ENCODE results near the gene FNBP1L. TPM values are rescaled to one million over a fixed set of nuclear protein-coding genes. Genes with fewer than 3 reads are reported as not detected.
"Not testable (repeated sequence)": the region's sequence is repeated elsewhere in the genome, so short reads cannot be mapped to it uniquely, and the experiment has no call there.

FNBP1L gene
- total and polyA plus RNA-seq, 2 experiments from 2014 or later: 56.3 to 132 TPM

- no peak overlapping the region for H3K4me3 Mint-ChIP-seq
- Histone ChIP-seq H2AFZ (no peak overlapping the region), H3K36me3 (ENCODE audit: insufficient read depth) (no peaks in the 10 kb centered on the region), H3K4me2 (no peak overlapping the region), H3K9me2 (ENCODE audit: insufficient read depth) (no peaks in the 10 kb centered on the region), H4K20me1 (replicated peaks; ENCODE audit: insufficient read depth) (peaks cover 44% of the 10 kb centered on the region), H3K4me3 (no peak overlapping the region), H3K4me1 (ENCODE audit: insufficient read depth) (peaks cover 30% of the 10 kb centered on the region), H3K79me2 (replicated peaks; ENCODE audit: insufficient read depth) (peaks cover 100% of the 10 kb centered on the region), H3F3A (replicated peaks; ENCODE audit: low read depth) (0 out of 2 replicates have a peak, but pooled peaks cover 4% of the 10 kb centered on the region), H3K27me3 (ENCODE audit: insufficient read depth) (no peaks in the 10 kb centered on the region), H3K27ac (ENCODE audit: low read depth) (no peak overlapping the region)
- H3K4me1 Mint-ChIP-seq: peaks cover 20% of the 10 kb centered on the region
- H3K36me3 Mint-ChIP-seq (ENCODE audit: low read depth): peaks cover 27% of the 10 kb centered on the region
- peaks cover 6% of the 10 kb centered on the region for H3K27me3 Mint-ChIP-seq (ENCODE audit: insufficient read depth, low read depth, poor library complexity)
- no peak overlapping the region for H3K27ac Mint-ChIP-seq
- no peak for DNase-seq (ENCODE audit: low spot score)
- peaks cover 17% of the 10 kb centered on the region for H3K9me3 Mint-ChIP-seq
- no peak for TF ChIP-seq EZH2 (IDR thresholded peaks at IDR 0.05; ENCODE audit: low read depth, unreplicated experiment)
- TF ChIP-seq CTCF (conservative IDR thresholded peaks at IDR 0.05; ENCODE audit: low read depth in 2 of 2): no peak
- no peak for TF ChIP-seq POLR2AphosphoS5 (IDR thresholded peaks at IDR 0.05; ENCODE audit: low read depth)
- no peak for TF ChIP-seq NANOG (IDR thresholded peaks at IDR 0.05; ENCODE audit: borderline replicate concordance)
- no peak for TF ChIP-seq EZH2phosphoT487 (IDR thresholded peaks at IDR 0.05; ENCODE audit: unreplicated experiment)
- no peak for TF ChIP-seq REST (IDR thresholded peaks at IDR 0.05; ENCODE audit: unreplicated experiment)
- TF ChIP-seq JUNB (IDR thresholded peaks at IDR 0.05; ENCODE audit: unreplicated experiment): no peak
- no peak for TF ChIP-seq ZNF462 (CRISPR knock-in tag; IDR thresholded peaks at IDR 0.05)
- no peak for TF ChIP-seq ZNF331 (CRISPR knock-in tag; IDR thresholded peaks at IDR 0.05; ENCODE audit: low read depth)
- ATAC-seq: no peak
These were observed 27.8 kb downstream of the FNBP1L start for GRCh38 chr1:93475681-93476080.

- peaks cover 17% of the 10 kb centered on the region for H3K9me3 Mint-ChIP-seq
- peaks cover 27% of the 10 kb centered on the region for H3K36me3 Mint-ChIP-seq (ENCODE audit: low read depth)
- not testable (repeated sequence) for ATAC-seq; H3K27ac Mint-ChIP-seq; H3K4me2 ChIP-seq; H3K27me3 ChIP-seq (ENCODE audit: insufficient read depth); H3K9me2 ChIP-seq (ENCODE audit: insufficient read depth); H3K27ac ChIP-seq (ENCODE audit: low read depth); H2AFZ ChIP-seq; H3F3A ChIP-seq (replicated peaks; ENCODE audit: low read depth); DNase-seq (ENCODE audit: low spot score); H3K4me1 Mint-ChIP-seq; H3K36me3 ChIP-seq (ENCODE audit: insufficient read depth); H3K4me1 ChIP-seq (ENCODE audit: insufficient read depth); H3K4me3 Mint-ChIP-seq; H3K4me3 ChIP-seq; H3K27me3 Mint-ChIP-seq (ENCODE audit: insufficient read depth, low read depth, poor library complexity)
- H4K20me1 ChIP-seq (replicated peaks; ENCODE audit: insufficient read depth): peaks cover 61% of the 10 kb centered on the region
- peaks cover 100% of the 10 kb centered on the region for H3K79me2 ChIP-seq (replicated peaks; ENCODE audit: insufficient read depth)
These were observed 31.3 kb downstream of the FNBP1L start for GRCh38 chr1:93479133-93479745.
